OCI-LY3 (cell line): ENCODE results near the gene MSRB2.

Experiments used
- H2AFZ ChIP-seq: fragments of 200-600, 300-600 bp; shearing (Covaris generic); 2 replicates; pipeline ENCODE4 v1.6.0; 2014; ENCODE audit warnings: antibody characterized with exemption, low read depth, low read length
- H3K27ac ChIP-seq: fragments of 200-600, 300-600 bp; sonication (generic); 2 replicates; pipeline ENCODE4 v1.5.1; 2014; ENCODE audit warnings: mild to moderate bottlenecking, low read length, moderate library complexity, mixed read lengths
- H3K27me3 ChIP-seq: fragments of 200-600, 300-600 bp; sonication (generic); 2 replicates; pipeline ENCODE4 v1.6.1; 2014; ENCODE audit warnings: low read depth, low read length, mixed read lengths
- H3K36me3 ChIP-seq: fragments of 200-600, 300-600 bp; sonication (generic); replicated peaks from 2 replicates; pipeline ENCODE3; 2014; ENCODE audit warnings: low read depth, low read length, mixed read lengths
- H3K4me1 ChIP-seq: fragments of 300-600, 200-600 bp; sonication (generic); 2 replicates; pipeline ENCODE4 v1.6.1; 2014; ENCODE audit warnings: low read length, mixed read lengths
- H3K4me2 ChIP-seq: fragments of 200-600, 300-600 bp; sonication (generic); 2 replicates; pipeline ENCODE4 v1.6.1; 2014; ENCODE audit warnings: low read length, mixed read lengths
- H3K4me3 ChIP-seq: fragments of 300-600, 200-600 bp; sonication (generic); 2 replicates; pipeline ENCODE4 v1.5.1; 2014; ENCODE audit warnings: antibody characterized with exemption, mild to moderate bottlenecking, low read length, moderate library complexity
- H3K79me2 ChIP-seq: fragments of 300-600, 200-600 bp; shearing (Covaris generic); 2 replicates; pipeline ENCODE4 v1.6.1; 2014; ENCODE audit warnings: mild to moderate bottlenecking, low read length, mixed read lengths
- H3K9ac ChIP-seq: fragments of 300-600, 200-600 bp; shearing (Covaris generic); 2 replicates; pipeline ENCODE4 v1.6.0; 2014; ENCODE audit warnings: mild to moderate bottlenecking, low read length, moderate library complexity
- H3K9me3 ChIP-seq: fragments of 200-600, 300-600 bp; shearing (Covaris generic); 2 replicates; pipeline ENCODE4 v1.6.1; 2014; ENCODE audit warnings: low read length, mixed read lengths; ENCODE audit not compliant: insufficient read depth
- H4K20me1 ChIP-seq: fragments of 200-600, 300-600 bp; sonication (generic); 2 replicates; pipeline ENCODE4 v1.6.1; 2016; ENCODE audit warnings: low read length, mixed read lengths; ENCODE audit not compliant: insufficient read depth
- CTCF ChIP-seq: fragments of 200-600, 300-600 bp; sonication (generic); IDR thresholded peaks from 2 replicates; pipeline ENCODE4 v1.5.1; 2014; ENCODE audit warnings: antibody characterized with exemption, low read length, low read depth
- EZH2phosphoT487 ChIP-seq: fragments of 200-600 bp; shearing (Covaris generic); IDR thresholded peaks from 2 replicates; pipeline ENCODE4 v1.6.1; 2018; ENCODE audit warnings: antibody characterized with exemption, mixed run types, low read depth

The MSRB2 gene

DNA sequence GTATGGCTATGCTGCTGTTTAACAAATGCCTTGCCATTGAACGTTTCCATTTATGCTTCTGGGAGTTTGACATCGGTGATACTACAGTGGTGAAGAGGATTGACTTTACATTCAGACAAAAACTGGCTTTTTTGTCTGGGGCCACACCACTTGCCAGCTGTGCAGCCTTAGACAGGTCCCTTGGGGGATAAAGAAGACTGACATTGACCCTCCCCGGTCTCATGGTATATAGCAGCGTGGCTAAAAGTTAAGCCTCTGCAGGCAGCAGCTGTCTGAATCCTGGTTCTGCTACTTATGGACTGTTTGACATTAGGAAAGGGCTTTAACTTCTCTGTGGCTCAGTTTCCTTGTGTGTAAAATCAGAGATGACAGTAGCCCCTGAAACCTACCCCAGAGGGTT is 54.7 kb downstream of the MSRB2 start:
- H3K9me3 ChIP-seq = no peaks in the 10 kb centered on the region
- H3K36me3 ChIP-seq = no peaks in the 10 kb centered on the region
- H3K4me3 ChIP-seq = no peak overlapping the region
- H3K9ac ChIP-seq = no peak overlapping the region
- H3K4me2 ChIP-seq = no peak overlapping the region
- H3K79me2 ChIP-seq = no peaks in the 10 kb centered on the region
- H3K4me1 ChIP-seq = no peaks in the 10 kb centered on the region
- no peaks in the 10 kb centered on the region for H4K20me1 ChIP-seq
- H3K27ac ChIP-seq = no peak overlapping the region
- TF ChIP-seq CTCF (no peak), EZH2phosphoT487 (no peak)
- no peak overlapping the region for H2AFZ ChIP-seq
- H3K27me3 ChIP-seq = no peaks in the 10 kb centered on the region

DNA sequence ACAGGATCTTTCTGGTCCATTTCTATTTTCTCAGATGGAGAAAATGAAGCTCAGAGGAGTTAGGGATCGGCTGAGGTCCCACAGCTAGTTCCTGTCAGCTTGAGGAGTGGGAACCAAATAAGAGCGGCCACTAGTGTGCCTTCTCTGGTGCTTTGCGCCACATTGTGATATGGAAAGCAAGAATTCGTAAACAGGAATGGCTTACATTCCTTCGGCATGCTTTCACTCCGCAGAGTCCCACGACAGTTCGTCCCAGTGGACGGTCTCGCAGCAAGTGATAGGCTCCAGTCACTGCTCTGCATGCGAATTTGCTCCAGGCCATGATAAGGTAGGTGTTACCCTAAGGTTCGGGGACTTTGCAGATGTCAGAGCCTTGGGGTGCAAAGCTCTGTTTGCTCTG is 55.2 kb downstream of the MSRB2 start:
- H3K4me2 ChIP-seq = no peak overlapping the region

DNA sequence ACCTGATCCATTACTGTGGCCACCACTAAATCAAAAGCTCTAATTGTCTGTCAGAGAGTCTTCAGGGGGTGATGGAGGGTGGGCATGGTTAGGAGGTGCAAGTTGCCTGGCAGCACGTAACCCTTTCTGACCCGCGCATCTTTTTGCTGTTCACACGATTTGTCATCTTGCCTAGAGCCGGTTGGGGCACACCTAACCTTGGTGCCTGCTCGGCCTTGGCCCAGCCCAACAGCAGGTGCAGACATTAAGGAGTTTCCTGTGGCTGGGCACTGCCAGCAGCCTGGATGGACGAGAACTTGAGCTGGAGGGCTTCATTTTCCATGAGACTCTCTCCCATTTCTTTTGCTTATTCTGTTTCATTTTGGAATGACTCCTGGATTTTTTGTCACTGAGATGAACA is 55.7 kb downstream of the MSRB2 start:
- Histone ChIP-seq H3K9ac (no peak overlapping the region), H3K36me3 (no peaks in the 10 kb centered on the region), H3K27me3 (no peaks in the 10 kb centered on the region), H3K4me3 (no peak overlapping the region), H2AFZ (no peak overlapping the region), H3K4me2 (no peak overlapping the region), H3K27ac (no peak overlapping the region), H4K20me1 (no peaks in the 10 kb centered on the region), H3K9me3 (no peaks in the 10 kb centered on the region), H3K79me2 (no peaks in the 10 kb centered on the region), H3K4me1 (no peaks in the 10 kb centered on the region)
- TF ChIP-seq CTCF (no peak), EZH2phosphoT487 (no peak)

More for the DNA sequence above, 55.2 kb downstream of the MSRB2 start:
- no peaks in the 10 kb centered on the region for H3K9me3 ChIP-seq
- H2AFZ ChIP-seq = no peak overlapping the region
- H3K79me2 ChIP-seq = no peaks in the 10 kb centered on the region
- no peaks in the 10 kb centered on the region for H3K27me3 ChIP-seq
- H4K20me1 ChIP-seq = no peaks in the 10 kb centered on the region
- no peaks in the 10 kb centered on the region for H3K36me3 ChIP-seq
- H3K27ac ChIP-seq = no peak overlapping the region
- no peak overlapping the region for H3K4me3 ChIP-seq
- H3K9ac ChIP-seq = no peak overlapping the region
- no peak for TF ChIP-seq CTCF
- no peak for TF ChIP-seq EZH2phosphoT487
- no peaks in the 10 kb centered on the region for H3K4me1 ChIP-seq

GRCh38 chr10:23155169-23155568 is 59.8 kb downstream of the MSRB2 start:
- peaks cover 13% of the 10 kb centered on the region; the same call in 1 of the 2 replicates for H3K4me1 ChIP-seq
- no peak for TF ChIP-seq EZH2phosphoT487
- no peak for TF ChIP-seq CTCF

More at GRCh38 chr10:23155169-23155568, 59.8 kb downstream of the MSRB2 start:
- Histone ChIP-seq H4K20me1 (no peaks in the 10 kb centered on the region), H3K9me3 (no peaks in the 10 kb centered on the region), H3K27me3 (no peaks in the 10 kb centered on the region), H2AFZ (no peak overlapping the region), H3K27ac (no peak overlapping the region), H3K4me2 (no peak overlapping the region), H3K4me3 (no peak overlapping the region), H3K9ac (no peak overlapping the region), H3K36me3 (no peaks in the 10 kb centered on the region), H3K79me2 (no peaks in the 10 kb centered on the region)
